ENCODE measurements around the gene PROM2.

The PROM2 gene

DNA sequence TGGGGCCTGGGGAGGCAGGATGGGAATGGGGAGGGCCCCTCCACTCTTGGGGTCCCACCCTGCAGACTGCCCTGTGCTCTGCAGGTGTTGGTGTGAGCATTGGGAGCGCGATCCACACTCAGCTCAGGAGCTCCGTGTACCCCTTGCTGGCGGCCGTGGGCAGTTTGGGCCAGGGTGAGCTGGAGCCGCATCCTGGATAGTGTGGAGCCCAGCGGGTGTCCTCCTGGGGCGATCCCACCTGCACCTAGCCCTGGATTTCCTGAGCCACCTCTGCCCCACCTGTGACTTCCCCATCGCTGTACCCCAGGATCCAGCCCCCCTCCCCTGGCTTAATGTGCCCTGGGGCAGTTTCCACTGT, 2.6 kb downstream of the PROM2 start:
- Histone ChIP-seq H3K79me2 (ENCODE audit: insufficient read depth, low read length) (no peaks in the 10 kb centered on the region), H3K9me3 (ENCODE audit: insufficient read depth, low read length) (no peaks in the 10 kb centered on the region), H3K9me2 (replicated peaks; ENCODE audit: insufficient read depth, low read length) (no peaks in the 10 kb centered on the region), H3K4me2 (ENCODE audit: low read depth, low read length, poor library complexity, severe bottlenecking) (no peak overlapping the region), H3K27ac (ENCODE audit: low read depth, low read length) (no peak overlapping the region), H2AFZ (ENCODE audit: low read depth, low read length, severe bottlenecking) (no peak overlapping the region), H3K4me3 (ENCODE audit: insufficient read depth, low read length, poor library complexity, severe bottlenecking) (no peak overlapping the region), H3K27me3 (ENCODE audit: low read length) (no peaks in the 10 kb centered on the region), H3F3A (ENCODE audit: insufficient read depth) (no peaks in the 10 kb centered on the region), H3K36me3 (ENCODE audit: low read length) (no peaks in the 10 kb centered on the region), H3K9ac (ENCODE audit: low read length) (no peak overlapping the region), H4K20me1 (ENCODE audit: low read depth, low read length) (no peaks in the 10 kb centered on the region)
- TF ChIP-seq CTCF (IDR thresholded peaks at IDR 0.05; ENCODE audit: insufficient read depth, low read length, poor library complexity, severe bottlenecking), result no peak
- no peak for TF ChIP-seq EZH2phosphoT487 (conservative IDR thresholded peaks at IDR 0.05; ENCODE audit: low read length)

- no peak overlapping the region for H3K9ac ChIP-seq (ENCODE audit: low read length)
- H3K4me2 ChIP-seq (ENCODE audit: low read depth, low read length, poor library complexity, severe bottlenecking), result no peak overlapping the region
These were observed 3.1 kb downstream of the PROM2 start for GRCh38 chr2:95277246-95277906.

GRCh38 chr2:95278051-95278471, 3.8 kb downstream of the PROM2 start:
- H3K4me3 ChIP-seq (ENCODE audit: insufficient read depth, low read length, poor library complexity, severe bottlenecking), result no peak overlapping the region

More at GRCh38 chr2:95277246-95277906, 3.1 kb downstream of the PROM2 start:
- H3K9me3 ChIP-seq (ENCODE audit: insufficient read depth, low read length), result no peaks in the 10 kb centered on the region
- no peaks in the 10 kb centered on the region for H3K79me2 ChIP-seq (ENCODE audit: insufficient read depth, low read length)
- no peak overlapping the region for H2AFZ ChIP-seq (ENCODE audit: low read depth, low read length, severe bottlenecking)
- no peaks in the 10 kb centered on the region for H3K36me3 ChIP-seq (ENCODE audit: low read length)
- TF ChIP-seq EZH2phosphoT487 (conservative IDR thresholded peaks at IDR 0.05; ENCODE audit: low read length), result no peak
- TF ChIP-seq CTCF (IDR thresholded peaks at IDR 0.05; ENCODE audit: insufficient read depth, low read length, poor library complexity, severe bottlenecking), result no peak
- no peak overlapping the region for H3K4me3 ChIP-seq (ENCODE audit: insufficient read depth, low read length, poor library complexity, severe bottlenecking)
- H3K27ac ChIP-seq (ENCODE audit: low read depth, low read length), result no peak overlapping the region
- H4K20me1 ChIP-seq (ENCODE audit: low read depth, low read length), result no peaks in the 10 kb centered on the region
- no peaks in the 10 kb centered on the region for H3F3A ChIP-seq (ENCODE audit: insufficient read depth)
- no peaks in the 10 kb centered on the region for H3K27me3 ChIP-seq (ENCODE audit: low read length)
- H3K9me2 ChIP-seq (replicated peaks; ENCODE audit: insufficient read depth, low read length), result no peaks in the 10 kb centered on the region

More at GRCh38 chr2:95278051-95278471, 3.8 kb downstream of the PROM2 start:
- H3K9ac ChIP-seq (ENCODE audit: low read length), result no peak overlapping the region
- no peak overlapping the region for H3K27ac ChIP-seq (ENCODE audit: low read depth, low read length)
- H3K27me3 ChIP-seq (ENCODE audit: low read length), result no peaks in the 10 kb centered on the region
- H3K36me3 ChIP-seq (ENCODE audit: low read length), result no peaks in the 10 kb centered on the region
- H2AFZ ChIP-seq (ENCODE audit: low read depth, low read length, severe bottlenecking), result no peak overlapping the region
- H3K9me2 ChIP-seq (replicated peaks; ENCODE audit: insufficient read depth, low read length), result no peaks in the 10 kb centered on the region
- no peaks in the 10 kb centered on the region for H3K79me2 ChIP-seq (ENCODE audit: insufficient read depth, low read length)
- no peak overlapping the region for H3K4me2 ChIP-seq (ENCODE audit: low read depth, low read length, poor library complexity, severe bottlenecking)
- no peaks in the 10 kb centered on the region for H4K20me1 ChIP-seq (ENCODE audit: low read depth, low read length)
- H3K9me3 ChIP-seq (ENCODE audit: insufficient read depth, low read length), result no peaks in the 10 kb centered on the region
- no peaks in the 10 kb centered on the region for H3F3A ChIP-seq (ENCODE audit: insufficient read depth)
- TF ChIP-seq CTCF (IDR thresholded peaks at IDR 0.05; ENCODE audit: insufficient read depth, low read length, poor library complexity, severe bottlenecking), result no peak
- TF ChIP-seq EZH2phosphoT487 (conservative IDR thresholded peaks at IDR 0.05; ENCODE audit: low read length), result no peak

Measured in SU-DHL-6 (cell line).